GM23338 (cell line): ENCODE data around the gene SLC23A2. TPM values are rescaled to one million over a fixed set of nuclear protein-coding genes. Genes with fewer than 3 reads are reported as not detected.

Experiments
- ATAC-seq: fragments of 200-7000 bp; cut with Tn5 transposase; 3 replicates; pipeline ENCODE4 v1.9.1; 2020
- DNase-seq: peaks from one replicate; pipeline ENCODE4 v3.0.0-alpha.2; 2015; ENCODE audit warnings: low spot score
- H2AFZ ChIP-seq: fragments of 200-600 bp; sonication (generic); 2 replicates; pipeline ENCODE4 v1.8.0; 2016; ENCODE audit warnings: antibody characterized with exemption, mild to moderate bottlenecking, moderate library complexity
- H3F3A ChIP-seq: fragments of 200-600 bp; sonication (generic); replicated peaks from 2 replicates; pipeline ENCODE4 v1.8.0; 2017; ENCODE audit warnings: antibody characterized with exemption, mixed run types, low read depth
- H3K27ac ChIP-seq: fragments of 200-600 bp; sonication (generic); 2 replicates; pipeline ENCODE4 v1.6.1; 2016; ENCODE audit warnings: low read depth
- H3K27me3 ChIP-seq: fragments of 200-600 bp; sonication (generic); 2 replicates; pipeline ENCODE4 v1.8.0; 2016; ENCODE audit warnings: mild to moderate bottlenecking, mixed run types, moderate library complexity; ENCODE audit not compliant: insufficient read depth
- H3K36me3 ChIP-seq: fragments of 200-600 bp; sonication (generic); 2 replicates; pipeline ENCODE4 v1.8.0; 2016; ENCODE audit warnings: mild to moderate bottlenecking; ENCODE audit not compliant: insufficient read depth
- H3K4me1 ChIP-seq: fragments of 200-600 bp; sonication (generic); 2 replicates; pipeline ENCODE4 v1.8.0; 2016; ENCODE audit warnings: mild to moderate bottlenecking, moderate library complexity; ENCODE audit not compliant: insufficient read depth
- H3K4me2 ChIP-seq: fragments of 200-600 bp; sonication (generic); 2 replicates; pipeline ENCODE4 v1.7.1; 2017; ENCODE audit warnings: mixed run types
- H3K4me3 ChIP-seq: fragments of 200-600 bp; sonication (generic); 2 replicates; pipeline ENCODE4 v1.6.1; 2016; ENCODE audit warnings: mixed run types
- H3K79me2 ChIP-seq: fragments of 200-600 bp; sonication (generic); replicated peaks from 2 replicates; pipeline ENCODE4 v1.8.0; 2017; ENCODE audit warnings: mild to moderate bottlenecking; ENCODE audit not compliant: insufficient read depth
- H3K9me2 ChIP-seq: fragments of 200-600 bp; sonication (generic); 2 replicates; pipeline ENCODE4 v1.8.0; 2017; ENCODE audit not compliant: insufficient read depth
- H4K20me1 ChIP-seq: fragments of 200-600 bp; sonication (generic); replicated peaks from 2 replicates; pipeline ENCODE4 v1.8.0; 2017; ENCODE audit warnings: mild to moderate bottlenecking; ENCODE audit not compliant: insufficient read depth
- H3K27ac Mint-ChIP-seq: 2 replicates; pipeline ENCODE4 v1.8.0; 2020; ENCODE audit warnings: inconsistent platforms, mild to moderate bottlenecking, moderate library complexity, mixed read lengths
- H3K27me3 Mint-ChIP-seq: 3 replicates; pipeline ENCODE4 v1.8.0; 2022; ENCODE audit warnings: low read depth, mild to moderate bottlenecking, moderate library complexity, mixed read lengths, inconsistent platforms; ENCODE audit not compliant: insufficient read depth, poor library complexity
- H3K36me3 Mint-ChIP-seq: 3 replicates; pipeline ENCODE4 v1.8.0; 2021; ENCODE audit warnings: low read depth, mild to moderate bottlenecking, inconsistent platforms, moderate library complexity, mixed read lengths
- H3K4me1 Mint-ChIP-seq: 3 replicates; pipeline ENCODE4 v1.8.0; 2020; ENCODE audit warnings: mild to moderate bottlenecking, inconsistent platforms, mixed read lengths
- H3K4me3 Mint-ChIP-seq: 3 replicates; pipeline ENCODE4 v1.8.0; 2021; ENCODE audit warnings: moderate library complexity, mild to moderate bottlenecking, inconsistent platforms, mixed read lengths
- H3K9me3 Mint-ChIP-seq: 3 replicates; pipeline ENCODE4 v1.8.0; 2020; ENCODE audit warnings: moderate library complexity, mild to moderate bottlenecking, inconsistent platforms, mixed read lengths
- CREB1 ChIP-seq: fragments of 250-450 bp; sonication (Bioruptor Pico); IDR thresholded peaks from 2 replicates; pipeline ENCODE4 v1.5.0; 2020; ENCODE audit warnings: low read depth, mild to moderate bottlenecking, moderate library complexity
- EZH2 ChIP-seq: fragments of 200-600 bp; sonication (generic); IDR thresholded peaks from one replicate; pipeline ENCODE4 v1.8.0; 2017; ENCODE audit warnings: antibody characterized with exemption, mild to moderate bottlenecking, low read depth; ENCODE audit not compliant: unreplicated experiment
- EZH2phosphoT487 ChIP-seq: fragments of 200-600 bp; sonication (generic); IDR thresholded peaks from one replicate; pipeline ENCODE4 v1.8.1; 2018; ENCODE audit warnings: antibody characterized with exemption; ENCODE audit not compliant: unreplicated experiment
- JUNB ChIP-seq: IDR thresholded peaks from one replicate; pipeline ENCODE4 v1.6.1; 2016; ENCODE audit warnings: antibody characterized with exemption; ENCODE audit not compliant: unreplicated experiment
- NANOG ChIP-seq: IDR thresholded peaks from 2 replicates; pipeline ENCODE4 v1.6.1; 2016; ENCODE audit warnings: antibody characterized with exemption, borderline replicate concordance
- POLR2AphosphoS5 ChIP-seq: IDR thresholded peaks from 2 replicates; pipeline ENCODE4 v1.6.1; 2016; ENCODE audit warnings: antibody characterized with exemption, low read depth
- STAT1 ChIP-seq: IDR thresholded peaks from one replicate; pipeline ENCODE4 v1.6.1; 2016; ENCODE audit warnings: antibody characterized with exemption; ENCODE audit not compliant: unreplicated experiment
- ZNF114 ChIP-seq: fragments of 250-450 bp; sonication (Bioruptor Pico); IDR thresholded peaks from 2 replicates; pipeline ENCODE4 v1.5.0; 2020; ENCODE audit warnings: mild to moderate bottlenecking, moderate library complexity
- ZNF331 ChIP-seq: fragments of 250-450 bp; sonication (Bioruptor Pico); IDR thresholded peaks from 2 replicates; pipeline ENCODE4 v1.5.0; 2020; ENCODE audit warnings: low read depth, mild to moderate bottlenecking, moderate library complexity
- polyA plus RNA-seq: library from polyadenylated mRNA; unstranded; fragments of >200 nt; fragmentation: Nextera tagmentation; extraction: Ambion mirVana; gene quantifications from 2 replicates; pipeline ENCODE4 v1.2.1, GENCODE V29; 2016
- total RNA-seq: library from RNA; depleted of rRNA; stranded (reverse); fragments of >200 nt; shearing (Covaris generic); gene quantifications from 2 replicates; pipeline ENCODE4 v1.2.3, GENCODE V29; 2014
- TF ChIP-seq, protein P1 (sequence below): IDR thresholded peaks from 2 replicates; pipeline ENCODE4 v1.6.1; 2016; ENCODE audit warnings: antibody characterized with exemption
- TF ChIP-seq, protein P2 (sequence below), 2 experiments: fragments of 200-600 bp in 1 of 2; sonication (generic) in 1 of 2; conservative IDR thresholded peaks; 2 replicates each; pipeline versions ENCODE4 v1.5.1 to v1.6.1; 2016 to 2017; ENCODE audit warnings: antibody characterized with exemption in 2 of 2, low read depth in 2 of 2, mild to moderate bottlenecking in 2 of 2, moderate library complexity in 1 of 2

SLC23A2 gene
- total and polyA plus RNA-seq, 2 experiments from 2014 or later: 4.4 to 20.2 TPM

DNA sequence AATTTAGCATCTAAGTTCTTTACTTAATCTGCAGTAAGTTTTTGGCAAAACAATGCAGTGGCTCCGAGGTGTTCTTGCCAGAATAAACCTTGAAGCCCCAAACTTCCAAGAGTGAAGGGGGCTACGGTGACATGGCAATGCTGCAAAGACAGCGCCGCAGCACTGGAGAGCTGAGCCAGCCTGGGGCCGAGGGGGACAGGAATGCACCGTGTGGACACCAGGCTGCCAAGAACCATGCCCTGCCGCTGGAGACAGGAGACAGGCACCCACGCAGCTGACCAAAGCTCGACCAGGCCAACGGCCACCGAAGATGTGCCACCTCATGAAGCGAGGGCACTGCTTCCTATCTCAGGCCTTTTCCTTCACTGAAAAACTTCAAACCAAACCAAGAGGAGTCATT lies 146.2 kb downstream of the SLC23A2 start:
- no peak overlapping the region for H3K4me3 ChIP-seq
- H4K20me1 ChIP-seq: no peaks in the 10 kb centered on the region
- no peaks in the 10 kb centered on the region for H3K79me2 ChIP-seq
- Mint-ChIP-seq H3K4me3 (no peak overlapping the region), H3K36me3 (peaks cover 10% of the 10 kb centered on the region; the same call in 1 of the 3 replicates), H3K4me1 (no peaks in the 10 kb centered on the region), H3K27ac (no peak overlapping the region), H3K9me3 (no peaks in the 10 kb centered on the region), H3K27me3 (peaks cover 2% of the 10 kb centered on the region)
- no peaks in the 10 kb centered on the region for H3K4me1 ChIP-seq
- no peak overlapping the region for H3K4me2 ChIP-seq
- 0 out of 2 replicates have a peak, but pooled peaks cover 5% of the 10 kb centered on the region for H3K36me3 ChIP-seq
- no peaks in the 10 kb centered on the region for H3K27me3 ChIP-seq
- no peaks in the 10 kb centered on the region for H3F3A ChIP-seq
- TF ChIP-seq EZH2phosphoT487: no peak
- DNase-seq: no peak
- ATAC-seq: no peak
- no peak overlapping the region for H2AFZ ChIP-seq
- no peaks in the 10 kb centered on the region for H3K9me2 ChIP-seq
- no peak overlapping the region for H3K27ac ChIP-seq

DNA sequence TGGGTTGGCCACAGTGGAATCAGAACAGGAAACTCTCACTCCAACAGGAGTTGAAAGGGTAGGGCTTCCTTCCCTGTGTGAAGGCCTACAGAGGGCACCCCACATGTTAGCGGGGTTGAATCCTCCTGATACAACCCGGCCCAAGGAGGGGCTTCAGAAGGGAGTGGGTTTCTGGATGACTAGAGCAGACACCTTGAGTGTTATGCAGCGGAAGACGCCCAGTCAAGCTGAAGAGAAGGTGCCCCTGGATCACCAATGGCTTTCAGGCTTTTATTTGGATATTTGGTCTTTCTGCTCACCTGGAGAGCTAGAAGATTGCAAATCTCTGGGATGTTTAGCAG lies 146.8 kb downstream of the SLC23A2 start:
- H3K27me3 Mint-ChIP-seq: peaks cover 2% of the 10 kb centered on the region
- no peaks in the 10 kb centered on the region for H3K27me3 ChIP-seq
- no peaks in the 10 kb centered on the region for H3K4me1 ChIP-seq
- H3K9me3 Mint-ChIP-seq: no peaks in the 10 kb centered on the region
- no peak for TF ChIP-seq CREB1 (CRISPR knock-in tag)
- TF ChIP-seq STAT1: no peak
- TF ChIP-seq ZNF331 (CRISPR knock-in tag): no peak
- TF ChIP-seq NANOG: no peak
- no peak for TF ChIP-seq POLR2AphosphoS5
- TF ChIP-seq JUNB: no peak
- TF ChIP-seq, protein P1, sequence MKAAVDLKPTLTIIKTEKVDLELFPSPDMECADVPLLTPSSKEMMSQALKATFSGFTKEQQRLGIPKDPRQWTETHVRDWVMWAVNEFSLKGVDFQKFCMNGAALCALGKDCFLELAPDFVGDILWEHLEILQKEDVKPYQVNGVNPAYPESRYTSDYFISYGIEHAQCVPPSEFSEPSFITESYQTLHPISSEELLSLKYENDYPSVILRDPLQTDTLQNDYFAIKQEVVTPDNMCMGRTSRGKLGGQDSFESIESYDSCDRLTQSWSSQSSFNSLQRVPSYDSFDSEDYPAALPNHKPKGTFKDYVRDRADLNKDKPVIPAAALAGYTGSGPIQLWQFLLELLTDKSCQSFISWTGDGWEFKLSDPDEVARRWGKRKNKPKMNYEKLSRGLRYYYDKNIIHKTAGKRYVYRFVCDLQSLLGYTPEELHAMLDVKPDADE: no peak
- no peaks in the 10 kb centered on the region for H3F3A ChIP-seq
- no peaks in the 10 kb centered on the region for H3K36me3 ChIP-seq
- DNase-seq: no peak
- no peak for ATAC-seq
- no peaks in the 10 kb centered on the region for H3K79me2 ChIP-seq
- no peak overlapping the region for H2AFZ ChIP-seq
- H3K27ac Mint-ChIP-seq: no peak overlapping the region
- no peak overlapping the region for H3K4me2 ChIP-seq
- H3K4me1 Mint-ChIP-seq: no peaks in the 10 kb centered on the region
- H4K20me1 ChIP-seq: no peaks in the 10 kb centered on the region
- no peak overlapping the region for H3K4me3 ChIP-seq
- H3K36me3 Mint-ChIP-seq: peaks cover 10% of the 10 kb centered on the region; the same call in 1 of the 3 replicates
- H3K9me2 ChIP-seq: no peaks in the 10 kb centered on the region
- H3K27ac ChIP-seq: no peak overlapping the region
- no peak overlapping the region for H3K4me3 Mint-ChIP-seq

DNA sequence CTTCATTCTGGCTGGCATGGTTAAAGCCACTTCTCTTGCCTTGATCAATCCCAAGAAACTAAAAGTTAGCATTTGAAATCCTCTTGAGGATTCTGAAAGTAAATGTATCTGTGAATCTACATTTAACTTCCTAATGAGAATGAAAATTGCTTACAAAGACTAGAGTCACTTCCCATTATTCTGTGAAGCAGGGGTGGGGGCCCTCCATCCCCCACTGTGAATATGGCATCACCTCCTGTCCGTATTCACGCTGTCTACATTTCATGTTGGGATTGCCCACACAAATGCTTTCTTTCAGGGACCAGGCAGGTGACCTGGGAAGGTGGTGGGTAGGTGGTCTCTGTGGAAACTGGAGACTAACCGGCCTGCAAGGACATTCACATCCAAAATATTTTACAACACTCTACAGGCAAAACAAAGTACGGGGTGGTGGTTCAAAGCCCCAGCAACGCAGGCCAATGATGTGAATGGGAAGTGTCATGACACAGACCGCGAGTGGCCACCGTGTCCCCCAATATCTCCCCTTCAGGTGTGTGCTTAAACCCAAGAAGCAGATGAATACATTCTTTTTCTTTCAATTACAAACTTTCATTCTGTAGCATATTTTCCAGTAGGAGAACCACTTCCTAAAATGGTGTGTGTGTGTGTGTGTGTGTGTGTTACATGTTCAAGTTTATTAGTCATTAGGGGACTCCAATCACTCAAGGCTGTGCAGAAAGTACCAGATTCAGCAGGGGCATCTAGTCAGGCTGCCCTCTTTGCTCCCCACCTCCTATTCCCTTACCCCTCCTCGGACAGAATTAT lies 147.4 kb downstream of the SLC23A2 start:
- Histone ChIP-seq H3K9me2 (no peaks in the 10 kb centered on the region), H3K4me3 (no peak overlapping the region), H3K79me2 (no peaks in the 10 kb centered on the region), H3K36me3 (no peaks in the 10 kb centered on the region), H4K20me1 (no peaks in the 10 kb centered on the region), H2AFZ (no peak overlapping the region), H3K27ac (no peak overlapping the region), H3F3A (no peaks in the 10 kb centered on the region), H3K4me2 (no peak overlapping the region), H3K4me1 (no peaks in the 10 kb centered on the region), H3K27me3 (no peaks in the 10 kb centered on the region)
- no peak overlapping the region; the same call in 1 of the 2 replicates for H3K27ac Mint-ChIP-seq
- H3K9me3 Mint-ChIP-seq: no peaks in the 10 kb centered on the region
- DNase-seq: no peak
- H3K27me3 Mint-ChIP-seq: peaks cover 2% of the 10 kb centered on the region
- peaks cover 9% of the 10 kb centered on the region; the same call in 1 of the 3 replicates for H3K36me3 Mint-ChIP-seq
- H3K4me1 Mint-ChIP-seq: no peaks in the 10 kb centered on the region
- H3K4me3 Mint-ChIP-seq: no peak overlapping the region
- TF ChIP-seq POLR2AphosphoS5: no peak
- TF ChIP-seq EZH2phosphoT487: no peak
- no peak for TF ChIP-seq NANOG
- no peak for TF ChIP-seq CREB1 (CRISPR knock-in tag)
- TF ChIP-seq STAT1: no peak
- no peak for TF ChIP-seq ZNF114
- TF ChIP-seq, protein P2, sequence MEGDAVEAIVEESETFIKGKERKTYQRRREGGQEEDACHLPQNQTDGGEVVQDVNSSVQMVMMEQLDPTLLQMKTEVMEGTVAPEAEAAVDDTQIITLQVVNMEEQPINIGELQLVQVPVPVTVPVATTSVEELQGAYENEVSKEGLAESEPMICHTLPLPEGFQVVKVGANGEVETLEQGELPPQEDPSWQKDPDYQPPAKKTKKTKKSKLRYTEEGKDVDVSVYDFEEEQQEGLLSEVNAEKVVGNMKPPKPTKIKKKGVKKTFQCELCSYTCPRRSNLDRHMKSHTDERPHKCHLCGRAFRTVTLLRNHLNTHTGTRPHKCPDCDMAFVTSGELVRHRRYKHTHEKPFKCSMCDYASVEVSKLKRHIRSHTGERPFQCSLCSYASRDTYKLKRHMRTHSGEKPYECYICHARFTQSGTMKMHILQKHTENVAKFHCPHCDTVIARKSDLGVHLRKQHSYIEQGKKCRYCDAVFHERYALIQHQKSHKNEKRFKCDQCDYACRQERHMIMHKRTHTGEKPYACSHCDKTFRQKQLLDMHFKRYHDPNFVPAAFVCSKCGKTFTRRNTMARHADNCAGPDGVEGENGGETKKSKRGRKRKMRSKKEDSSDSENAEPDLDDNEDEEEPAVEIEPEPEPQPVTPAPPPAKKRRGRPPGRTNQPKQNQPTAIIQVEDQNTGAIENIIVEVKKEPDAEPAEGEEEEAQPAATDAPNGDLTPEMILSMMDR (conservative IDR thresholded peaks at IDR 0.05; ENCODE audit: low read depth in 2 of 2): no peak
- no peak for TF ChIP-seq EZH2
- ATAC-seq: no peak
